TTC549 (cell line): Measurements from ENCODE around the gene EHHADH.

Experiments
- FAIRE-seq: peaks from 2 replicates; lab custom pipeline; 2012; peaks lifted over from hg19 to GRCh38; lab: Jason Lieb, UNC

Gene EHHADH

DNA sequence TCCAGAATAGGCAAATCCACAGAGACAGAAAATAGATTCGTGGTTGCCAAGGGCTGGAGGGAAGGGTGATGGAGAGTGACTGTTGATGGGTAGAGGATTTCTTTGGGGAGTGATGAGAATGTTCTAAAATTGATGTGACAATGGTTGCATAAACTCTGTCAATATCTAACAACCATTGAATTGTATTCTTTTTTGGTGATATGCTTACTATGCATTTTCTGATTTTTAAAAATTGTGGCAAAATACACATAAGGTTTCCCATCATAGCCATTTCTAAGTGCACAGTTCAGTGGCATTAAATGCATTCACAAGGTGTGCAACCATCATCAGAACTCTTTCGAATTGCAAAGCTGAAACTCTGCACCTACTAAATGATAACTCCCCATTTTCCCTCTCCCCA, 56.8 kb downstream of the EHHADH start:
- no peak for FAIRE-seq

DNA sequence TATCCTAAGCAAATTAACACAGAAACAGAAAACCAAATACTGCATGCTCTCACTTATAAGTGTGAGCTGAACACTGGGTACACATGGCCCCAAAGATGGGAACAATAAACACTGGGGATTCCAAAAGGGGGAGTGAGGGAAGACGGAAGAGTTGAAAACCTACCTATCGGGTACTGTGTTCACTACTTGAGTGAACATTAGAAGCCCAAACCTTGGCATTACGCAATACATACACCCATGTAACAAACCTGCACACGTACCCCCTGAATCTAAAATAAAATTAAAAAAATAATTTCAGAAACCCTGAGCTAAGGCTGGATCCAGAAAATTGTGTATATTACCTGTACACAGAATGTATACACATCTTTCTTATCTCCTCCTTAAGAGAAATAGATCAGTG, 58.2 kb downstream of the EHHADH start:
- FAIRE-seq, result no peak

DNA sequence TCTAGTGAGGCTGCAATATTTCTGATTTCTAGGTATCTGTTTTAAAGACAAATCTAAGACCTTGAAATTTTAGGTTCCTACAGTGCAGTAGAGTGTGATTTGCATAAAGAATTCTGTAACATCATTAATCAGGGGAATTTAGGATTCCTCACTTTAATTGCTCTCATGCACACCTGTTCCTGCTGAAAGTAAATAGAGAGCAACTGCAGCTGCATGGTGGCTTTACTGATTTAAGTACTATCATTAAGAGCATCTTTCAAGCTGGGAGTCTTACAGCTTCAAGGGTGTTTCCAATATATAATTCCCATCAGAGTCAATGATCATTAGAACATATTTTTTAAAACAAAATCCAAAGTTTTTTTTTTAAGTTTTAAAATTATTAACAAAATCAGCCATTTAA, 65.0 kb downstream of the EHHADH start:
- no peak for FAIRE-seq

DNA sequence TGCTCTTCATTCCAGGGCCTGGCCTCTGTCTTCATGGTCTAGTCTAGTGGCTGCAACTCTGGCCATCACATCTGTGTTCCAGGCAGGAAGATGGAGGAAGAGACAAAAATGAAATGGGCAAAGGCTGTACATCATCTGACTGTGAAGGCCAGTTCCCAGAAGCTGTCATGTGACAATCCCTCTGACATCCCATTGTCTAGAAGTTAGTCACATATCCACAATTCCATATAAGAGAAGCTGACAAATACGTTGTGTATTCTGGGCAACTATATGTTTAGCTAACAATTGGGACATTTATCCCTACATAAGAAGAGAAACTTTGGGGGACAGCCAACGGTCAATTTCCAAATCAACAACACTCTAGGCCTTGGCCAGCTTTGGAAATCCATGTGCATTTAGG, 66.5 kb downstream of the EHHADH start:
- FAIRE-seq, result no peak

DNA sequence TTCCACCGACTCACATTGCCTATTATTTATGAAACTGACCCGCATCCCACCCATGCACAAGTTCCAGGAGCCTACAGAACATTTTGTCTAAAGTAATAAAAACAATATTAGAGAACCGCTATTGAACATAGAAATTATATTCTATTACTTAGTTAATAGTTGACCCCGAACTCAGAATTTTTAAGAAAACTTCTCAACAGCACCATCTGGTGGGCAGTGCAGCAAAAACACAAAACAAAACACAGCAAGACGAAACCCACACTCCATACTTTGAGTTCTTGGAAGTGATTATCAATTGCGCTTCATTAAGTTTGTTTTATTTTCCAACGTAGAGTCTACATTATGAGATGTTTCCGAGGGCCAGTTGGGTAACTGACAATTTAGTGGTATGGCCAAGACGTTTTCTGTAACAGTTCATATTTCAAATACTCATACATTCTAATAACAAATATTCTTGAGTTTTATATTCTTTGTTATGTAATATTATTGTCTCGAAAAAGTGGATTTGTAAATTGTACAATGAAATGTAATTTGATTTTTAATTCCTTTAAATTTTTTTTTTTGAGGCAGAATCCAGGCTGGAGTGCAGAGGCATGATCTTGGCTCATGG, 77.0 kb downstream of the EHHADH start:
- FAIRE-seq, result peak; percentile 83

DNA sequence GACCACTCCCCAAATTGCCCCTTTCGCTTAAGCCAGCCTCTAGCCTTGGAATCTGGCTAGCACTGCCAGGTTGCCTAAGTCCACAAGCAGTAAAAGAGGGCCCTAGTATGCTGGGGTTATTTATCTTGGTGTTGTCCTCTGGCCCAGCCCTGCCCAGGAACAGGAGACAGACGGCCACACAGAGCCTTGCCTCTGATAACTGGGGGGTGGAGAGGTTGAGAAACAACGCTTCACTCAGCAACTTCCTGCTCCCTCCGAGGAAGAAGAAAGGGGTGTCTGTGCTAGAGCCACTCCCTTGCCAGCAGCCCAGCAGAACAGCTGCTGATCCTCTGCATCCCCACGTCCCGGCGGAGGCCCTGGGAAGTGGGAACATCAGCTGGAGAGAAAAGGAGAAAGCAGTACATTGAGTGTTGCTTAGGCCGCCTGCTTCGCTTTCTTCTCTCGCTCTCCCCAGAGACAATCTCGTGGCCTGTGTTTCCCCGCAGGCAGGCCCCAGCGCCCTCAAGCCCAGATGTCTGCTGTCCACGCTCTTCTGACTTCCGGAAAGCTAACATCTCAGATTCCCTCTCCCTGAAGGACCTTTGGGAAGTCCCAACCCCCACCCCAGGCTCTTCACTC, 78.4 kb downstream of the EHHADH start:
- no peak for FAIRE-seq

DNA sequence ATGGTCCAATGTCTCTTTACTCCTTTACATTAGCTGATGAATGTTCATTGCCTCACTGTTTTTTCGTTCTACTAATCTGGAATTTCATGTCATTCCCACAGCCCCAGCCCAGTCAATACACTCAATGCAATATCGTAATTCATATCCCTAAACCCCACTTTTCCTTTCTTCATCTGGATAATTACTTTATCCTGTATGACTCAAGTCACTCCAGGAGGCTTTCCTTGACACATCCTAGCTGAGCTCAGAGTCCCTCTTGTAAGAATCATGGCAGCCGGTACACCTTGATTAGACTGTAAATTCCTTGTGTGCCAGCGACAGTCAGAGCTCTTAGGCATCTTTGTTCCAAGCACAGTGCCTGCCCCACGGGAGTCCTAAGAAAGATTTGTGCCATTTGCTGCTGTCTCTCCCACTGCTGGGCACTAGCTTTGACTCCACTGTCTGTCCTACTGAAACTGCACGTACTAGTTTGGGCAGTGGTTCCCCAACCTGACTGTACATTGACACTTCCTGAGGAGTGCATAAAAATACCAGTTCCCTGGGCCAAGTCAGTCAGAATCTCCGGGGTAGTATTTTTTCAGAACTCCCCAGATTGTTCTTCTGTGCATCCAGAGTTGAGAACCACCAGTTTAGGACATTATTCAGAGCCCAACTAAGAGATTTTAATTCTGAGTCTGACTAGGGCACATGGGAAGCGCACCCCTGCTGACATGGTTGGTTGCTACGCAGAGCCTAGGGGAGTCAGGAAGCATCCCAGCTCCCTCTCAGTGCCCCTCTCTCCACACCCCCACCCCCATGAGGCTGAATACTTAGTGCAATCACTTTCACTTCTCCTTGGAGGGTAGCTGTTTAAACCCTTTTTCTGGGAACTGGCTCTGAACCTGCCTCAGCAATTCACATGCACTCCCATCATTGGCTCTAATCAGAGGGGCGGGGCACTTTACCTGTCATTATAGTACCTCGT, 81.5 kb downstream of the EHHADH start:
- no peak for FAIRE-seq

DNA sequence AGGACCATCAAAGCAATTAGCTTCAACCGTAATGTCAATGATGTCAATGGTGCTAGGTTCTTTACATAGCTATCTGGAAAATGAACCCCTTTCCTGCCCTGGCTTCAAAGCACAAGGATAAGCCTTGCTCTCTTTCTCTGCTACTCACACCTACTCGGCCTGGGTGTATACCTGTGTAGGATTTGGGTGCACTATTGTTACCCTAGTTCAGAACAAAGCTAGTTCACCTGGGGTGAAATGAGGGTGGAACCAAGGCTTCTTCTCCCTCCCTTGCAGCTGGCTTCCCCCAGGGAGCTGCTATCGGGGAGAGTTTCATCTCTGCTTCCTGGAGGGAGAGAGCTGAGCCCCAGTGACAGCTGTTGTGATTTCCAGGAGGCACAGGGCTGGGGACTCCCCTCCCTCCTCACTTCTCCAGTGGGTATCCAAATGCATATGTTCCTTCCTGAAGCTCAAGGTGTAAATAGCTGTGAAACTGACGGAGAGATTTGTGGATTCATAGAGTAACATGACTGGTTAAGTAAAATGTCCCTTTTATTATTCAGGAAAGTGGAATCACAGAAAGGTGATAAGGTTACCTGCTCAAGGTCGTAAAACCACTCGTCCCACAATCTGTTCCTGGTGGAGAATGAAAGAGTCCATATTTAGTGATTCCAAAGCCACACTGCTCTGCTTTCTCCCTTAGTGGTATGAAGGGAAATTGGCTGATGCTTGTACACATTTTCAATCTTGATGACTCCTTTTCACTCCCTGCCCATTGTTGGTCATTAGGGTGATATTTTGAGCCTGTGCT, 89.2 kb downstream of the EHHADH start:
- no peak for FAIRE-seq

DNA sequence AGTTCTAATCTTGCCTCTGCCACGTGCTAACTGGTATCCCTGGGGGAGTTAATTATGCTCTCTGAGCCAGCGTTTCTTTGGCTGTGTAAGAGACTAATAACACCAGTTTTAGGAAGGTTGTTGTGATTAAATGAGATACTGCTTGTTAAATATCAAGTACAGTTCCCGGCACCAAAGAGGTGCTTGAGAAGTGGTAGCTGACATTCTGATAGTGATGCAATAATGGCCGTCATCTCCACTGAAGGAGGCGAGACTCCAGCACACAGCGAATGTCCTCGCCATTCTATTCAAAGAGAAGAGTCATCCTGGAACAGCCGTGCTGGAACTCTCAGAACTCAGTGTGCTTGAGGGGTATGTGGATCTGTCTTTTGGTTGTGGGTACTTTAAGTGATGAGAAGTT, 91.2 kb downstream of the EHHADH start:
- no peak for FAIRE-seq

DNA sequence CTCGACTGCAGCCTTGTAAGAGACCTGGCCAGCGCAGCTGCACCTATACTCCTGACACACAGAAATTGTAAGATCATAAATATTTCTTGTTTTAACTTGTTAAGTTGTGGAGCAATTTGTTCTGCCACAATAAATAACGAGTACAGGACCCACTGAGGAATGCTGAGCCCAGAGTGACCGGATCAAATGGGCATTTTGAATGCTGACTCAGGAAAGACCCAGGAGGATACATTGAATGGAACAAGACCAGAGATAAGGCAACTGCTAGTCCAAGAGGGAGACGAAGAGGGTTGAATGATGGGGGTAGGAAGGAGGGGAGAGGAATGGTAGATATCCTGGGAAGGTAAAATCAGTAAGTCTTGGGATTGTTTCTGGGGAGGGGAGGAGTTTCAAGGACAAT, 92.1 kb downstream of the EHHADH start:
- FAIRE-seq, result no peak

DNA sequence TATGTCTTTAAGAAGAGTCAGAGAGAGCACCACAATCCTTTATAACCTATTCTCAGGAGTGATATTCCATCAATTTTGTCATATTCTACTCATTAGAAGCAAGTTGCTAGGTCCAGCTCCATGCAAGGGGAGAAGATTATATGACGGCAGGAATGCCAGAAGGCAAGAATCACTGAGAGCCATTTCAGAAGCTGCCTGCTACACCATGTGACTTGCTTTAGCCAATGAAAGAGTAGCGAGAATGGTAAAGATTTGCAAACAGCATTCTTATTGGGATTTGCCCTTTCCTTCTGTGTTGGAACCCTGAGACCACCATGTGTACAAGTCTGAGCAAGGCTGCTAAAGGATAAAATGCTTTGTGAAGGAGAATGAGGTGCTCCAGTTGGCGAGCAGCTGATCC, 96.5 kb downstream of the EHHADH start:
- FAIRE-seq, result no peak

DNA sequence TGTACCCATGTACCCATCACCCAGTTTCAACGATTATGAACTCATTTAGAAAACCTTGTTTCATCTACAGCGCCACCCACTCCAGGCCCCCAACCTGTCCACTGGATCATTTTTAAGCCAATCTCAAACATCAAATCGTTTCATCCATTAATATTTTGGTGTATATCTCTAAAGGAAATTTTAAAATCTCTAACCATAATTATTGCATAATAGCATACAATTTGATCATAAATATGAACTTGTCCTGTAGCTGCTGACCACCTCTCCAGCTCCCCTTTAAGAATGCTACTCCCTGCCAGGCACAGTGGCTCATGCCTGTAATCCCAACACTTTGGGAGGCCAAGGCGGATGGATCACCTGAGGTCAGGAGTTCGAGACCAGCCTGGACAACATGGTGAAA, 98.2 kb downstream of the EHHADH start:
- FAIRE-seq, result no peak

DNA sequence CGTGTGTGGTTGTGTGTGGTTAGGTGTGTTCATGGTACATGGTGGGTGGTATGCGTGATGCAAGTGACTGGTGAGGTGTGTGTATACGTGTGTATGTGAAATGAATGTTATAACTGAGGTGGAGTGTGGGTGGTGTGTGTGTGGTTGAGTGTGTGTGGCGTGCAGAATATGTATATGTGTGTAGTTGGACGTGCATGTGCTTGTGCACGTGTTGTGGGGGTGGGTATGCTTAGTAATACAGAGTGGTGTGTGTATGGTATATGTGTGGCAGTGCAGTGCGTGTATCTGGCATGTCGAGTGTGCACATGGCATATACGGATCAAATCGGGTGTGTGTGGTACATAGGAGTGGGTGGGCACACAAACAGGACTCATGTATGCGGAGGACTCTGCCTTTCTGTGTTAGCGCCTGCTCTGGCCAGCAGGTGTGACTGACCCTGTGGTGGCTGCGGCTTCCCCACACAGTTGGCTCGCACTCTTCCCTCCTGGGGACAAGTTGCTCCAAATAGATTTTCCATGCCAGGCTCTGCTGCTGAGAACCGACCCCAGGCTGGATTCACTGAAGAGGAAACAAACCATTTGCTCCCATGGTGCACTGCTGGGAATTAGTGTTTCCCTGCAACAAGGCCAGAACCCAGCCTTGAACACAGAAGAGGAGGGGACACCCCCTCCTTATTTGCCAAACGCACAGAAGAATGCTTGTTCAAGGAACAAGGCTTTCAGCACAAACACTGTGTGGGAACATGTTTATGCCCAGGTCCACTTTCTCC, 99.8 kb downstream of the EHHADH start:
- FAIRE-seq, result no peak

DNA sequence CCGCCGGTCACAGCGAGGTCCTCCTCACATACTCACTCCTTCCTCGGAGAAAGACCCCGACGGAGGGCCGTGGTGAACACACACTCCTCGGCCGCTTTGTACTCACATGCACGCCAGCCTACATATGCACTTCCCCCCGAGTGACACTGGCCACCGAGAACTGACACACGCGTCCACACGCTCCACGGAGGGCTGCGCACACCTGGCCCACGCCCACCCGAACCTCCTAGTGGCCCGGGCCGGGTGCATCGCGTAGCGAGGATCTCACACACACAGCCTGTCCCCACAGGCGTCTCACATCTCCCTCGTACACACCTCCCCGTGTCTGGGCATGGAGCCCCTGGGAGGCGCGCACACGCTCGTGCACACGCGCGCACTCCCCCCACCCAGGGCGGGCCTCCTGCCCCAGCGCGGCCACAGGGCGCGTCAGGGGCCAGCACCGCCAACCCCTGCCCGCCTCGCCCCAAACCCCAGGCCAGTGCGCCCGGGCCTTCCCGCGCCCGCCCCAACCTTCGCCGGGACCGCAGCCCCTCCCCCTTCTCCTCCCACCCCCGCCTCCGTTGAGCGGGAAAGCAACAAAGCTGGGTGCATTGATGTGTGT, 100.6 kb downstream of the EHHADH start:
- FAIRE-seq, result no peak

DNA sequence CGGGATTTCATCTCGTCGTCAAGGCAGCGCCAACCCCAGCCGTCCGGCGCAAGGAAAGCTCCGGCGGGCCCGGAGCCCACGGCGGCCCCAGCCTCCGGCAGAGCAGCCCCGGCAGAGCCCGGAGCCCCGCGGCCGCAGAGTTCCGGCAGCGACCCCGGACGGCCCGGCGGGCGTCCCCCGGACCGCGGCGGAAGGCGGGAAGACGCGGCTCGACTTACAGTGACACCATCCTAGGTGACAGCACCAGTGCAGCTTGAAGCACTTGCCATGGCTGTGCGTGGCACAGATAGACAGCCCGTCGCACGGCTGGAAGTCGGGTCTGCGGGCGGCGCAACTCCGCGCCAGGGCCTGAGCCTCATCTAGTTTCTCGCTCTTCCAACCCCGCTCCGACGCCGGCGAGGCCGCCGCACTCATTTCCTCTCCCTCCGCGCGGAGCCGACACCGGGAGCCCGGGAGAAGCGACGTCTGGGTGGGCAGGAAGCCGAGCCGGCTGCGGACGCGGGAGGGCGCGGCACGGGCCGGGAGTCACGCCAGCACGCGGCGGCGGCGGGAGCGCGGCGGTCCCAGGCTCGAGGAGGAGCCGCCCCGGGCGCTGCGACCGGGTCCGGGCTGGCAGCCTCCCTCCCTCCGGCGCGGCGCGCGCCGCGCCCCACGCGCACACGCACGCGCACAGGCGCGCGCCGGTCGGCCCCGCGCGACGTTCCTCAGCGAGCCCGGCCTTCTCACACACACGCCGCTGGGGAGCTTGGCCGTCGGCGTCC, 101.3 kb downstream of the EHHADH start, which contains the start of gene C3orf70:
Gene C3orf70 (minus strand): TSS at position 651 of the 761 bp plus-strand sequence. CDS start 237 bp downstream, at position 414.
- FAIRE-seq, result no peak

DNA sequence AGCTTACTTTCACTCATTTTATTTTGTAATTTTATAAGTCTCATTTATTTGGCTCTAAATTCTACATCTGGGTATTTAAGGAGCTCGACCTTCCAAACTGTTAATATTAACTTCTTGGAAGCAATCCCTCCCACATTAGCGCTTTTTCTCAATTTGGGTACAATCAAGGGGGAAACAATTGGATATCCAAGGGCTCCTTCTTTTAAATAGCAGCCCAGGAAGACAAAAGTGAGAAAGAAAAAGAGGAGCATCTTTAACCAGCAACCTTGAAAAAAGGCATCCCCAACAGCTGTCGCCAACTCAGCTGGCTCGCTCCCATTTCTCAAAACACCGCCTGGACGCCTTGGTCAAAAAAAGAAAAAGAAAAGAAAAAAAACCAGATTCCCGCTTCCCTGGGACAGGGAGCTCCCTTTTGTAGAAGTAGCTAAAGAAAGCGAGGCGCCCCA, 101.9 kb downstream of the EHHADH start:
- no peak for FAIRE-seq

DNA sequence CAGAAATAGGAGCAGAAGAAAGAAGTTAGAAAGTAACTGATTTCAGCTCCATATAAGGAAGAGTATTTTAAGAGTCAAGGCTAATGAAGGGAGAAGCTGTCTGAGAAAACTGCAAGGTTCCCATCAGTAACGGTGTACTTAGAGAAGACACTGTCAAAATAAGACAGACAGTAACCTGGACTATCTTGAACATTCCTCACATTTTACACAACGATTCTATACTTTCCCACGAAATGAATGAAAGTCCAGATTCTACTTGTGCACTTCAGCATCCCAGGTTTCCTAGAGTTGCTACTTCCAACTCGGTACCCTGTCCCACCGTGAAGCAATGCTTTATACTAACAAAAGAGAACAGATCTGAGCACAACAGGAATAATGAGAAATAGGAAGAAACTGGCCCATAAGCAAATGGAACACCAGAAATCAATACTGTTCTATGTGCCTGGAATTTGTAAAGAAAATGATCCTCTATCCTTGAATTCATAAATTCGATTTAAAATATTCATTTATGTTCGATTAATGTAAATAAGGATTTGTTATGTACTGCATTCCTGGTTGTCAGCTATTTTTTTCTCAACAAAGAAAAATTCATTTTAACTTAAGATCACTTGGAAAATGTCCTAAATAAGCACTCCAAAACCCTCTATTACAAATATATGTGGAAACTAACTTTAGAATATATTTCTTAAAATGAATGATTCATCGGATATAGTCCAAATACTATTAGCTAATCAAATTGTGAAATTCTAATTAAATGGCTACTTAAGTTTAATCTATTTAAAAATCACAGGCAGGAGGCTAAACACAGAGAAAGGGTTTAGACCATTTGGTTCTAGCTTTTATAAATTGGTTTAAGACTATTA, 102.5 kb downstream of the EHHADH start:
- FAIRE-seq, result no peak

DNA sequence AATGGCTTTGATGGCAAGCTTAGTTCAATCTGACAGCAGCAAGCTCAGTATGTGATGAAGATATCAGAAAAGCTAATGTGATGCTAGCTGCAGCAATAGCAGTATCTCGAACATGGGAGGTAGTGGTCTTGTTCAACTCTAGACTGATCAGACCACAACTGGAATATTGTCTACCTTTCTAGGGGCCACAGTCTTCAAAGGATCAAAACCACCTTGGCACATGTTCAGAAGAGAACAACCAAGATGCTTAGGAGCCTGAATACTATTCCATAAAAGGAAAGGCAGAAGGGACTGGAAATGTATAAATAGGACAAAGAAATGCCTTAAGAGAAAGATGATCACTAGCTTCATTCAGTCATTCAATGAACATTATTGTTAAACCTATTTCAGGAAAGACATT, 103.3 kb downstream of the EHHADH start:
- no peak for FAIRE-seq

DNA sequence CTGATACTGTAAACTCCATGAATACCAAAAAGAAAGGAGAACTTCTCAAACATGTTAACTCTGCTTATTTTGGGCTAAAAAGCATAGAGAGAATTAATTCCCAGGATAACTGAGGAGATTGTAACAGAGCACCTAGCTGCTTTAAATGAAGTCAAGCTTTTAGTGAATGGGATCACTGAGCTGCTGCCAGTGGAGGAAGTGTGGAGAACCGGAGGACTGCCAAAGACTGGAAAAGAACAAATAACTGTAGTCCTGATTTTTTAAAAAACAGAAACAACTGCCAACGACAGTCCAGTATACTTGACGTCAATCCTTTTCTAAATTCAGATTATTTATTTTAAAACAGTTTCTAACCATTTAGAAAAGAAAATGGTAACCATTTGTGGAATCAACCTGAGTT, 104.3 kb downstream of the EHHADH start:
- FAIRE-seq, result no peak
